ENCODE data around the gene HNRNPAB. TPM values are rescaled to one million over a fixed set of nuclear protein-coding genes. Genes with fewer than 3 reads are reported as not detected.

Gene HNRNPAB
- total and polyA plus RNA-seq, 2 experiments from 2014 or later = 85.2 to 175 TPM

DNA sequence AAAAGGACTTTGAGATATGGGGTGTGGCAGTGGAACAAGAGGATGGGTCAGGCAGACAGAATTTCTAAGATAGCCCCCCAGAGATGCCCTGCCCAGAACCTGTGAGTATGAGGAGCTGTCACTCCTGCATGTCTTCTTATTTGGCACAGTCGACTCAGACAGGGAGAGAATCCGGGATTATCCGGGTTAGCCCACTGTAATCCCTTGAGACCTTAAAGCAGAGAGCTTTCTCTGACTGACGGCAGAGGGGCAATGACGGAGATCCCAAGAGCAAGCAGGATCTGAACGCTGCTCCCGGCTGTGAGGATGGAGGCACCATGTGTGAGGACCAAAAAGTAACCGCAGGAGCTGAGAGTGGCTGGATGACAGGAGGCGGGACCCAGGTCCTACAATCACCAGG, 41.9 kb upstream of the HNRNPAB start:
- no peak overlapping the region for H3K27ac ChIP-seq
- no peaks in the 10 kb centered on the region for H3K4me1 ChIP-seq (ENCODE audit: insufficient read depth)
- no peaks in the 10 kb centered on the region for H3K36me3 ChIP-seq (replicated peaks; ENCODE audit: insufficient read depth, low read depth)
- WGBS (ENCODE audit: low lambda C conversion rate, missing lambda C conversion rate) = 77% methylated on average over 9 of the region's 9 CpGs
- no peak overlapping the region for H3K4me2 ChIP-seq
- H3K4me3 ChIP-seq = no peak overlapping the region
- no peak overlapping the region for H2AFZ ChIP-seq
- TF ChIP-seq EZH2phosphoT487 (IDR thresholded peaks at IDR 0.05; ENCODE audit: low read depth, severe bottlenecking, unreplicated experiment) = no peak
- TF ChIP-seq EZH2 (IDR thresholded peaks at IDR 0.05; ENCODE audit: borderline replicate concordance) = no peak
- TF ChIP-seq, protein P1, sequence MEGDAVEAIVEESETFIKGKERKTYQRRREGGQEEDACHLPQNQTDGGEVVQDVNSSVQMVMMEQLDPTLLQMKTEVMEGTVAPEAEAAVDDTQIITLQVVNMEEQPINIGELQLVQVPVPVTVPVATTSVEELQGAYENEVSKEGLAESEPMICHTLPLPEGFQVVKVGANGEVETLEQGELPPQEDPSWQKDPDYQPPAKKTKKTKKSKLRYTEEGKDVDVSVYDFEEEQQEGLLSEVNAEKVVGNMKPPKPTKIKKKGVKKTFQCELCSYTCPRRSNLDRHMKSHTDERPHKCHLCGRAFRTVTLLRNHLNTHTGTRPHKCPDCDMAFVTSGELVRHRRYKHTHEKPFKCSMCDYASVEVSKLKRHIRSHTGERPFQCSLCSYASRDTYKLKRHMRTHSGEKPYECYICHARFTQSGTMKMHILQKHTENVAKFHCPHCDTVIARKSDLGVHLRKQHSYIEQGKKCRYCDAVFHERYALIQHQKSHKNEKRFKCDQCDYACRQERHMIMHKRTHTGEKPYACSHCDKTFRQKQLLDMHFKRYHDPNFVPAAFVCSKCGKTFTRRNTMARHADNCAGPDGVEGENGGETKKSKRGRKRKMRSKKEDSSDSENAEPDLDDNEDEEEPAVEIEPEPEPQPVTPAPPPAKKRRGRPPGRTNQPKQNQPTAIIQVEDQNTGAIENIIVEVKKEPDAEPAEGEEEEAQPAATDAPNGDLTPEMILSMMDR (IDR thresholded peaks at IDR 0.05; ENCODE audit: poor library complexity) = no peak
- H3K9me3 ChIP-seq (ENCODE audit: low read depth) = no peaks in the 10 kb centered on the region
- no peaks in the 10 kb centered on the region for H3K27me3 ChIP-seq
- DNase-seq (ENCODE audit: low spot score) = no peak
- no peaks in the 10 kb centered on the region for H3K9me2 ChIP-seq (replicated peaks; ENCODE audit: insufficient read depth)
- H3K79me2 ChIP-seq = no peaks in the 10 kb centered on the region
- H4K20me1 ChIP-seq (ENCODE audit: insufficient read depth, poor library complexity, severe bottlenecking) = no peaks in the 10 kb centered on the region

DNA sequence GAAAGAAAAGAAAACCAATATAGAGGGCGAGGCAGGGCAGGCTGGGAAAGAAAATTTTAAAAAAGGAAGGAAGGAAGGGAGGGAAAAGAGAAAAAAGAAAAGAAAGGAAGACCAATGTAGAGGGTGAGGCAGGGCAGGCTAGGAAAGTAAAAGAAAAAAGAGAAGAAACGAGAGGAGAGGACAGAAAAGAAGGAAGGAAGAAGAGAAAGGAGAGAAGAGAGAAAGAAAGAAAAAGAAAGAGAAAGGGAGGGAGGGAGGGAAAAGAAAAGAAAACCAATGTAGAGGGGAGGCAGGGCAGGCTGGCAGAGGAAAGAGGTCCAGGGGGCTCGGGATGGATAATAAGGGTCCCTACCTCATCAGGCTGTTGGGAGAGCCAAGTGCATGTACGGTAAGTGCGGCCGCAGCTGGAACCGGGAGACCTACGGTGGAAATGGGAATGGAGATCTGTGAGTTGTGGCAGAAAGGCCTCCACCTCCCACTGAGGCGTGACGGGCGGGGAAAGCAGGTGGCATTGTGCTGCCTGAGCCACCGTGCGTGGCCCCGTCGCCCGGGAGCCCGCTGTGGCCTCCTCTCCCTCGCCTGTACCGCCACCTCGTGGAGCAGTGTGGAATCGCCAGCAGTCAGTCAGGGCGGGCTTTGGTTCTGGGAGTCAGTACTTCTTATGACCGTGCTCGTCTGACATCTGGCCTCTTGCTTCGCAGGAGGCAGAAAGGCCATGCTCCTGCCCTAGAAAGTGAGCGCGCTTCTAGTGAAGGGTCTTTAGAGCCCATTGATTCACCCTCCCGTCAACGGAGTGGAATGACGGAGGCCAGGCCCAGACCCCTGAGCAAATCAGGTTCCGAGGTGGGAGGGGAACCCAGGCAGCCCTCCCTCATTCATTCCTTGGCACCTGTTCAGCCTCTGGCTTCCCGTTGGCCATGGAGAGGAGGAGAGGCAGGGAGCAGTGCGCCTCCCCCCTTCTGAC, 40.3 kb upstream of the HNRNPAB start:
- TF ChIP-seq, protein P1 (IDR thresholded peaks at IDR 0.05; ENCODE audit: poor library complexity) = peak; percentile 99
- no peak for TF ChIP-seq EZH2 (IDR thresholded peaks at IDR 0.05; ENCODE audit: borderline replicate concordance)
- no peak for TF ChIP-seq EZH2phosphoT487 (IDR thresholded peaks at IDR 0.05; ENCODE audit: low read depth, severe bottlenecking, unreplicated experiment)
- DNase-seq (ENCODE audit: low spot score) = peak; percentile 89
- WGBS (ENCODE audit: low lambda C conversion rate, missing lambda C conversion rate) = 13% methylated on average over 32 of the region's 33 CpGs
- Histone ChIP-seq H3K4me1 (ENCODE audit: insufficient read depth) (no peaks in the 10 kb centered on the region), H3K27ac (no peak overlapping the region), H3K36me3 (replicated peaks; ENCODE audit: insufficient read depth, low read depth) (no peaks in the 10 kb centered on the region), H3K9me3 (ENCODE audit: low read depth) (no peaks in the 10 kb centered on the region), H3K27me3 (no peaks in the 10 kb centered on the region), H3K4me3 (no peak overlapping the region), H3K9me2 (replicated peaks; ENCODE audit: insufficient read depth) (no peaks in the 10 kb centered on the region), H3K4me2 (peak overlapping the region; percentile 81), H2AFZ (peak overlapping the region; percentile 47), H4K20me1 (ENCODE audit: insufficient read depth, poor library complexity, severe bottlenecking) (no peaks in the 10 kb centered on the region), H3K79me2 (no peaks in the 10 kb centered on the region)

DNA sequence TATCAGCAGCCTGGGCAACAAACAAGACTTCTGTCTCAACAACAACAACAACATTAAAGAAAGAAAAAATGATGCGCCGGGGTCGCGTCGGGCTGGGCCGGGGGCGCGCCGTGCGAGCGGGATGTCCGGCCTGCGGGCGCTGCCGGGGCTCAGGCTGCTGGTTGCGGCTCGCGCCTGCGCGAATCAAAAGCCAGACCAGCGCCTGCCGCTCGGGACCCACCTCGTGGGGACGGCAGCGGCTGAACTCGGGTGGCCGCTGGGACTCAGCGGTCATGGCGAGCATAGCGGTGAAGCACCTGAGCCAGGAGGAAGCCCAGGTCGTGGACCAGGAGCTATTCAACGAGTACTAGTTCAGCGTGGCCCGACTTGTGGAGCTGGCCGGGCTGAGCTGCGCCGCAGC, 38.8 kb upstream of the HNRNPAB start:
- TF ChIP-seq, protein P1 (IDR thresholded peaks at IDR 0.05; ENCODE audit: poor library complexity) = no peak
- TF ChIP-seq EZH2 (IDR thresholded peaks at IDR 0.05; ENCODE audit: borderline replicate concordance) (no peak), EZH2phosphoT487 (IDR thresholded peaks at IDR 0.05; ENCODE audit: low read depth, severe bottlenecking, unreplicated experiment) (no peak)
- no peak overlapping the region for H2AFZ ChIP-seq

More for the DNA sequence above, 38.8 kb upstream of the HNRNPAB start:
- Histone ChIP-seq H4K20me1 (ENCODE audit: insufficient read depth, poor library complexity, severe bottlenecking) (no peaks in the 10 kb centered on the region), H3K27ac (no peak overlapping the region), H3K27me3 (no peaks in the 10 kb centered on the region), H3K79me2 (no peaks in the 10 kb centered on the region), H3K4me2 (no peak overlapping the region), H3K9me2 (replicated peaks; ENCODE audit: insufficient read depth) (no peaks in the 10 kb centered on the region), H3K4me1 (ENCODE audit: insufficient read depth) (no peaks in the 10 kb centered on the region), H3K4me3 (no peak overlapping the region), H3K9me3 (ENCODE audit: low read depth) (no peaks in the 10 kb centered on the region), H3K36me3 (replicated peaks; ENCODE audit: insufficient read depth, low read depth) (no peaks in the 10 kb centered on the region)
- WGBS (ENCODE audit: low lambda C conversion rate, missing lambda C conversion rate) = 96% methylated on average over 35 of the region's 38 CpGs
- no peak for DNase-seq (ENCODE audit: low spot score)
